Thymus (tissue), 11 donors: ENCODE results near the gene C19orf81. TPM values are rescaled to one million over a fixed set of nuclear protein-coding genes. Genes with fewer than 3 reads are reported as not detected.

Source experiments
- DNase-seq, 9 donors: peaks; one replicate each; pipeline ENCODE4 v3.0.0-alpha.2; 2013; ENCODE audit warnings: low spot score in 9 of 9, low read depth in 6 of 9, missing footprints in 1 of 9
- H3K27ac ChIP-seq, 2 donors: one replicate each; pipeline ENCODE4 v1.5.1; 2013; ENCODE audit warnings: control low read depth in 1 of 2, low read depth in 1 of 2, low read length in 1 of 2, mild to moderate bottlenecking in 1 of 2, moderate library complexity in 1 of 2
- H3K27me3 ChIP-seq, 2 donors: one replicate each; pipeline ENCODE4 v1.5.1; 2013; ENCODE audit warnings: low read length in 1 of 2; ENCODE audit not compliant: control insufficient read depth in 2 of 2, insufficient read depth in 1 of 2
- H3K36me3 ChIP-seq, 2 donors: one replicate each; pipeline ENCODE4 v1.5.1; 2013; ENCODE audit warnings: low read length in 1 of 2, mild to moderate bottlenecking in 1 of 2, moderate library complexity in 1 of 2; ENCODE audit not compliant: control insufficient read depth in 2 of 2, insufficient read depth in 2 of 2
- H3K4me1 ChIP-seq, 2 donors: one replicate each; pipeline ENCODE4 v1.5.1; 2013; ENCODE audit warnings: low read length in 2 of 2; ENCODE audit not compliant: control insufficient read depth in 2 of 2, insufficient read depth in 2 of 2
- H3K4me3 ChIP-seq, 2 donors: one replicate each; pipeline ENCODE4 v1.5.1; 2013; ENCODE audit warnings: low read length in 2 of 2, control low read depth in 1 of 2, mild to moderate bottlenecking in 1 of 2
- H3K9me3 ChIP-seq, 2 donors: one replicate each; pipeline ENCODE4 v1.5.1; 2013; ENCODE audit warnings: low read length in 1 of 2, mild to moderate bottlenecking in 1 of 2; ENCODE audit not compliant: control insufficient read depth in 2 of 2, insufficient read depth in 1 of 2
- WGBS: extraction: QIAGEN DNeasy Blood & Tissue Kit; methylation state at CpG from one replicate; pipeline ENCODE4 v1.1.7; 2013; 5-methylcytosine and 5-hydroxymethylcytosine counted together
- polyA plus RNA-seq: library from polyadenylated mRNA; stranded (reverse); fragments of 200-250 nt; gene quantifications from one replicate; pipeline ENCODE4 v1.2.3, GENCODE V29; 2013
- total RNA-seq: library from RNA; stranded (reverse); fragments of 120-200 nt; gene quantifications from one replicate; pipeline ENCODE4 v1.2.4, GENCODE V29; 2013
- donor health status: healthy.

The C19orf81 gene
- total and polyA plus RNA-seq, 2 donors: 0.61 TPM; not detected in 1

DNA sequence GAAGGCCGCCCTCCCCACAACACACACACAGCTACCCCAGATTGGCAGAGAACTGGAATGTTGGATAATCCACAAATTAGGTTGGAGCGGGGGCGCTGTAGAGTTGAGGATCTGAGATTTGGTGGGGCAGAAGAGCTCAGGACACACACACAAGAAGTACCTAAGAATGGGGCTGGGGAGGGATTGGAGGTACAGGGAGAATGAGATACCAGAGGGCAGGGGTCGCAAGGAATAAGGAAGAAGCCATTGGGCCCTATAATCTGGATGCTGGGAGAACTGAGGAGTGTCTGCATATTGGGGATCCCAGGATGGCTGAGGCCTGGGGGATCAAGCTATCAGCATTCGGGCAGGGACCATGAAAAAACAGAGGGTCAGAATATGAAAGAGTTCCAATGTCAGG is 21.1 kb upstream of the C19orf81 start:
- 91% methylated on average over 5 of the region's 5 CpGs for WGBS

DNA sequence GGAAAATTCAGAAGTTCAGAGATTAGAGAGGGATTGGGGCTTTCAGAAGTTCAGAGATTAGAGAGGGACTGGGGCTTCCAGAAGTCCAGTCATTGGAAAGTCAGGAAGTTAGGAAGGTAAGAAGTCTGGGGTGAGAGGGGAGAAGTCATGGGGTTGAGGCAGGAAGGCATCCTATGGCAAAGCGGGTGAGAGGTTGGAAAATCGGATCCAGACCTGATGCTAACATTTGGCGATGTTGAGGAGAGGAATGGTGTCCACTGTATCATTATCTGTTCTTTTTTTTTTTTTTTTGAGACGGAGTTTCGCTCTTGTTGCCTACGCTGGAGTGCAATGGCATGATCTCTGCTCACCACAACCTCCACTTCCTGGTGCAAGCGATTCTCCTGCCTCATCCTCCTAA is 20.7 kb upstream of the C19orf81 start:
- DNase-seq: no peak
- H3K4me3 ChIP-seq: no peak overlapping the region
- H3K4me1 ChIP-seq: no peaks in the 10 kb centered on the region
- H3K36me3 ChIP-seq: no peaks in the 10 kb centered on the region
- H3K9me3 ChIP-seq: peaks cover 0 to 4% of the 10 kb centered on the region in 2 donors
- H3K27ac ChIP-seq: no peak overlapping the region
- WGBS: 92% methylated on average over 7 of the region's 7 CpGs
- no peaks in the 10 kb centered on the region for H3K27me3 ChIP-seq

More for the DNA sequence above, 21.1 kb upstream of the C19orf81 start:
- H3K27ac ChIP-seq: no peak overlapping the region
- H3K9me3 ChIP-seq: peaks cover 0 to 4% of the 10 kb centered on the region in 2 donors
- no peaks in the 10 kb centered on the region for H3K4me1 ChIP-seq
- no peaks in the 10 kb centered on the region for H3K27me3 ChIP-seq
- H3K36me3 ChIP-seq: no peaks in the 10 kb centered on the region
- DNase-seq: no peak
- no peak overlapping the region for H3K4me3 ChIP-seq

DNA sequence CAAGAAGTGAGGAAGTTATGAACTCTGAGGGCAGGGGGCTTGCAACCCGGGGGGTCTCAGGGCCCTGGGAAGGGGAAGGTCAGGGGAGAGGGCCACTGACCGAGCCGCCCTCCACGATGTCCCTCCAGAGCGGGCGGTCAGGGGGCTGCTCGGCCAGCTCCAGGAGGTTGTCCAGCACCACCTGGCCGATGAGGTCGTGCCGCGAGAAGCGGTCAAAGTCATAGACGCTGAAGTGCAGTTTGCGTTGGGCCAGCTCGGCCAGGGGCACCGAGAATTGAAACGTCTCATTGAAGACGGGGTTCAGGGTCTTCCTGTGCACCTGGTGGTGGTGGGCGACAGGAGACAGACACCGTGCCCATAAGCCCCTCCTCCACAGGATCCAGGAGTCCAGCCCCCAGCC is 20.1 kb upstream of the C19orf81 start:
- no peak for DNase-seq
- H3K4me1 ChIP-seq: no peaks in the 10 kb centered on the region
- no peak overlapping the region for H3K4me3 ChIP-seq
- no peaks in the 10 kb centered on the region for H3K27me3 ChIP-seq
- 88% methylated on average over 20 of the region's 20 CpGs for WGBS
- no peaks in the 10 kb centered on the region for H3K36me3 ChIP-seq
- H3K27ac ChIP-seq: no peak overlapping the region
- peaks cover 2 to 7% of the 10 kb centered on the region in 2 donors for H3K9me3 ChIP-seq

DNA sequence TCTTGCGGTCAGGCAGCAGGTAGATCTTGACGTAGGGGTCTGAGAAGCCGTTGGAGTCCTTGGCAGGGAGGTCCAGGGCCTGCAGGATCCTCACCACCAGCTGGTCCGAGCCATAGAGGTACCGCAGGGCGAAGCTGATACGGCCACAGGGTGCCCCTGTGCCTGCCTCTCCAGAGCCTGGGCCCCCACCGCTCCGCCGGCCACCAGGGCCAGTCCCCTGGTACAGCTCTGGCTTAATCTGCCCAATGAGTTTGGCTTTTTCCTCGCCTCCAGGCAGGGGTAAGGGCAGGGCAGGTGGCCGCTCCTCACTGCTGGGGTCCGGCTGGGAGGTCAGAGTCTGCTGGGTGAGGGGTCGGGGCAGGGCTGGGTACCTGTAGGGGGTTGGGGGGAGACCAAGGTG is 19.4 kb upstream of the C19orf81 start:
- Histone ChIP-seq H3K27ac (no peak overlapping the region), H3K27me3 (no peaks in the 10 kb centered on the region), H3K4me3 (no peak overlapping the region), H3K36me3 (no peaks in the 10 kb centered on the region), H3K9me3 (peaks cover 2 to 9% of the 10 kb centered on the region in 2 donors), H3K4me1 (no peaks in the 10 kb centered on the region)
- 86% methylated on average over 14 of the region's 14 CpGs for WGBS
- DNase-seq: no peak

DNA sequence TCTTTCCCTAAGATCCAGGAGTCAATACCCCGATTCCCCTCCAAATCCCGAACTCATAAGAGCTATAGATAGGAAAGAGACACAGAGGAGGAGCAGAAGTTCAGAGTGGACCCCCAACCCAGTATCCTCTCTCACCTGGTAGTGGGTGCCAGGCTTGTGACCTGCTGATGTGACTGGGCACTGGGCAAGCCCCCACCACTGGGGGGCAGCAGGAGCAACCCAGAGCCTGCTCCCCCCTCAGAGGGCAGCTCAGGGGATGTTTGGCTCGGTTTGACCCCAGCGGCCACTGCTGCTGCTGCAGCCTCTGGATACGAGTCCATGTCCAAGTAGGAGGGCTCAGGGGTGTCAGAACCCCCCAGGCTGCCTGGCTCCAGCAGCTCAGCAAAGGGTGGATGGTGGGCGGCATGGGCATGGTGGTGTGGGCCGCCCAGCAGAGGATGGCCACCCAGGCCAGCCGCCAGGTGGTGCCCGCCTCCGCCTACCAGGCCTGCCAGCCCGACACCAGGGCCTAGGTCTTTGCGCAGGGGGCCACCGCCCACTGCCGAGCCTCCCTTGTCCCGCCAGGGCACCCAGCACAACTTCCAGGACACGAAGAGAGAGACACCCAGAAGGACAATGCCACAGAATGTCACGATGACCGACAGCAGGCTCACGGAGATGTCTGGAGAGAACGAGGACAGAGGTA is 17.0 kb upstream of the C19orf81 start:
- Histone ChIP-seq H3K36me3 (no peaks in the 10 kb centered on the region), H3K4me3 (no peak overlapping the region), H3K4me1 (no peaks in the 10 kb centered on the region), H3K27ac (no peak overlapping the region), H3K27me3 (peaks cover 0 to 4% of the 10 kb centered on the region in 2 donors), H3K9me3 (peaks cover 2 to 13% of the 10 kb centered on the region in 2 donors)
- 86% methylated on average over 20 of the region's 20 CpGs for WGBS
- no peak for DNase-seq

DNA sequence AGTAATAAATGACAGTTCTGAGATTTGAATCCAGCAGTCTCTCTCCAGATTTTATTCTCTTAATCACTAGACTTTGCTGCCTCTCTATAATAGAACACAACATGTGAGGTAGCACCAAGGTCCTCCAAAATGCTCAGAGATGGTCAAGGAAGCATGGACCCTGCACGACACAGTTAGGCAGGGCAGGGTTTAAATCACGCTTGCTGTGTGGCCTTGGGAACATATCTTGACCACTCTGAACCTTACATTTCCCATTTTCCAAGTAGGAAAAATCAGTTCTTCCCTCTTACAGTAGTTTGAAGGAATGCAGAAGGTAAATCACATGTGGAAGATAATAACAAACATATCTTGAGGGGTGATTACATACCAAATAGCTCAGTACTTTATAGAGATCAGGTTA is 15.9 kb upstream of the C19orf81 start:
- no peaks in the 10 kb centered on the region for H3K36me3 ChIP-seq
- H3K27ac ChIP-seq: no peak overlapping the region
- H3K9me3 ChIP-seq: peaks cover 2 to 13% of the 10 kb centered on the region in 2 donors
- DNase-seq: no peak
- no peak overlapping the region for H3K4me3 ChIP-seq
- peaks cover 4 to 14% of the 10 kb centered on the region in 2 donors for H3K27me3 ChIP-seq
- 95% methylated on average over 2 of the region's 2 CpGs for WGBS
- no peaks in the 10 kb centered on the region for H3K4me1 ChIP-seq

DNA sequence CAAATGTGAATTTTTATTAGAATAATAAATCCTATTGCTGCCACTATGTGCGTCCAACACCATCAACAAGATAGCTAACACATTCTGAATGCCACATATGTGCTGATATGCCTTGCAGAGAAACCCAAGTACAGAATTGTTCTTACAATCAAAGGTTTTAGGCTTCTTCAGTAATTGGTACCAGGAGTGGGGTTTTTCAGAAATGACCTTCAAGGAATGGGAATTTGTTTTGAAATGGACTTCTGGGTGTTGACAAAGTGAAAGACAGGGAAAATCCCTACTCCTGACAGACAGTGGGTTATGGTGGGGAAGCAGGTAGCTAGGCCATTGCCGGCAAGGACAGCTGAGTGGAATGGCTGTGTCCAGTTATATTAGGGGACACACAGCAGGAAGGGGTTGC is 15.3 kb upstream of the C19orf81 start:
- WGBS: 100% methylated on average over 2 of the region's 2 CpGs
- peaks cover 11 to 21% of the 10 kb centered on the region in 2 donors for H3K27me3 ChIP-seq
- no peak overlapping the region for H3K27ac ChIP-seq
- H3K9me3 ChIP-seq: peaks cover 2 to 14% of the 10 kb centered on the region in 2 donors
- no peaks in the 10 kb centered on the region for H3K4me1 ChIP-seq
- no peak overlapping the region for H3K4me3 ChIP-seq
- no peak for DNase-seq
- H3K36me3 ChIP-seq: no peaks in the 10 kb centered on the region

DNA sequence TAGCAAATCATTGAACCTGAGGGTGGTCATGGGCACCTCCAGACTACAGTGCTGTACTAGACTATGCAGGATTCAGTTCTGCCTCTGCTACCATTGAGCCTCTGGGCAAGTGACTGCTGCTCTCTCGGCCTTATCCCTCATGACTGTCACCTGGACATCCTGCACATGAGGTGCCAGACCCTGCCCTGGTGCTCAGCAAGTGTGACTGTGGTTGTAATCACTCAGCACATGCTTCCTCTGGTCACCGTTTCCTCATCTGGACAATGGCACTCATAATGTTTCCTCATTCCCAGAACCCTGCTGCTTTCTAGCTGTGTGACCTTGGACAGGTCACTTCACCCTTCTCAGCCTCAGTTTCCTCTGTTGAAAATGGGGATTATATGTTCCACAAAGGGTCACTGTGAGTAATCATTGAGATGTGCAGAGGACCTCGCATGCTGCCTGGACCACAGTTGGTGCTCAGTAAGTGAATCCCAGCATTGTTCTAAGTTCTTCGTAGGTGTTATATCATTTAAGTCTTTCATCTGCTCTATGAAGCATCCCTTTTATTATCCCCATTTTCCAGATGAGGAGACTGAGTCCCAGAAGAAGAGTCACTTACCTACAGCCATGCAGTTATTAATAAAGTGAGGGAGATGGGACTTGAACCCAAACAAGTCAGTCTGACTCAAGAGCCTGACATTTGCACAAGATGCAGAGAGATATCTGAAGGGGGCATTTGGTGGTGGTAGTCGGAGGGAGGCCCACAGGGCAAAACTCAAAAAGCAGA is 12.7 kb upstream of the C19orf81 start:
- Histone ChIP-seq H3K9me3 (peaks cover 2 to 17% of the 10 kb centered on the region in 2 donors), H3K4me3 (no peak overlapping the region), H3K27me3 (peaks cover 23 to 40% of the 10 kb centered on the region in 2 donors), H3K4me1 (peaks cover 0 to 3% of the 10 kb centered on the region in 2 donors), H3K27ac (no peak overlapping the region), H3K36me3 (no peaks in the 10 kb centered on the region)
- WGBS: 60% methylated on average over 5 of the region's 5 CpGs
- no peak for DNase-seq

DNA sequence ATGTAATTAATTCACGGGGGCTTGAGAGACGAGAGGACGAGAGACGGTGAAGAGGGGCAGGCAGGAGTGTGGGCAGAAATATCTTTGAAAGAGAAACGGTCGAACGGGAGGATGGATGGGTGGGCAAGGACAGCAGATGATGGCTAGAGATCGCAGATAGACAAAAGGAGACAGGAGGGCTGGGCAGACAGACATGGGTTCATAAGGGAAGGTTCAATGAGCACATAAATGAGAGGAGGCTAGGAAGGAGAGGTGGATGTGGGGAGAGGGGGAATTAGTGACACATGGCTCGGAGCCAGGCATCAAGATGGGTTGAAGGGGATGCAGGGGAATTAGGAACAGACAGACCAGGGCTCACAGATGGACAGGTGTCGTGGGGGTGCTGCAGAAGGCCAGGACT is 10.6 kb upstream of the C19orf81 start:
- WGBS: 59% methylated on average over 10 of the region's 10 CpGs

More for the DNA sequence above, 10.6 kb upstream of the C19orf81 start:
- peaks cover 2 to 13% of the 10 kb centered on the region in 2 donors for H3K9me3 ChIP-seq
- peaks cover 23 to 43% of the 10 kb centered on the region in 2 donors for H3K27me3 ChIP-seq
- no peak overlapping the region for H3K4me3 ChIP-seq
- DNase-seq: no peak
- H3K36me3 ChIP-seq: no peaks in the 10 kb centered on the region
- H3K4me1 ChIP-seq: peaks cover 0 to 3% of the 10 kb centered on the region in 2 donors
- H3K27ac ChIP-seq: no peak overlapping the region
